ENCODE data around the gene TCF3.

The TCF3 gene

GRCh38 chr19:1633269-1633826, 19.1 kb downstream of the TCF3 start:
- Histone ChIP-seq H3K27me3 (ENCODE audit: control insufficient read depth, insufficient read depth, low read length) (no peaks in the 10 kb centered on the region), H3K4me3 (ENCODE audit: low read length) (no peak overlapping the region), H3K36me3 (ENCODE audit: control insufficient read depth, low read depth, low read length) (peaks cover 42% of the 10 kb centered on the region), H3K27ac (ENCODE audit: low read length) (no peak overlapping the region), H3K9ac (ENCODE audit: low read length) (no peak overlapping the region), H3K9me3 (ENCODE audit: control insufficient read depth, low read depth, low read length) (no peaks in the 10 kb centered on the region), H3K4me1 (ENCODE audit: control insufficient read depth, low read depth, low read length) (no peaks in the 10 kb centered on the region)

GRCh38 chr19:1632462-1633268, 19.8 kb downstream of the TCF3 start:
- no peak overlapping the region for H3K27ac ChIP-seq (ENCODE audit: low read length)
- no peaks in the 10 kb centered on the region for H3K9me3 ChIP-seq (ENCODE audit: control insufficient read depth, low read depth, low read length)
- no peaks in the 10 kb centered on the region for H3K4me1 ChIP-seq (ENCODE audit: control insufficient read depth, low read depth, low read length)
- no peaks in the 10 kb centered on the region for H3K27me3 ChIP-seq (ENCODE audit: control insufficient read depth, insufficient read depth, low read length)
- peaks cover 37% of the 10 kb centered on the region for H3K36me3 ChIP-seq (ENCODE audit: control insufficient read depth, low read depth, low read length)
- H3K4me3 ChIP-seq (ENCODE audit: low read length), result no peak overlapping the region
- H3K9ac ChIP-seq (ENCODE audit: low read length), result no peak overlapping the region

- H3K4me1 ChIP-seq (ENCODE audit: control insufficient read depth, low read depth, low read length), result no peaks in the 10 kb centered on the region
- H3K9ac ChIP-seq (ENCODE audit: low read length), result no peak overlapping the region
- H3K27me3 ChIP-seq (ENCODE audit: control insufficient read depth, insufficient read depth, low read length), result no peaks in the 10 kb centered on the region
- peaks cover 32% of the 10 kb centered on the region for H3K36me3 ChIP-seq (ENCODE audit: control insufficient read depth, low read depth, low read length)
- H3K4me3 ChIP-seq (ENCODE audit: low read length), result no peak overlapping the region
- no peaks in the 10 kb centered on the region for H3K9me3 ChIP-seq (ENCODE audit: control insufficient read depth, low read depth, low read length)
- no peak overlapping the region for H3K27ac ChIP-seq (ENCODE audit: low read length)
Observed at GRCh38 chr19:1631557-1632100, 20.8 kb downstream of the TCF3 start.

GRCh38 chr19:1630811-1631210, 21.6 kb downstream of the TCF3 start:
- no peaks in the 10 kb centered on the region for H3K27me3 ChIP-seq (ENCODE audit: control insufficient read depth, insufficient read depth, low read length)
- peaks cover 35% of the 10 kb centered on the region for H3K36me3 ChIP-seq (ENCODE audit: control insufficient read depth, low read depth, low read length)
- H3K4me3 ChIP-seq (ENCODE audit: low read length), result no peak overlapping the region
- no peak overlapping the region for H3K9ac ChIP-seq (ENCODE audit: low read length)
- no peaks in the 10 kb centered on the region for H3K9me3 ChIP-seq (ENCODE audit: control insufficient read depth, low read depth, low read length)
- no peak overlapping the region for H3K27ac ChIP-seq (ENCODE audit: low read length)
- no peaks in the 10 kb centered on the region for H3K4me1 ChIP-seq (ENCODE audit: control insufficient read depth, low read depth, low read length)

- Histone ChIP-seq H3K27ac (ENCODE audit: low read length) (no peak overlapping the region), H3K4me3 (ENCODE audit: low read length) (no peak overlapping the region)
Observed at GRCh38 chr19:1630012-1630411, 22.4 kb downstream of the TCF3 start.

GRCh38 chr19:1629256-1629808, 23.1 kb downstream of the TCF3 start:
- Histone ChIP-seq H3K36me3 (ENCODE audit: control insufficient read depth, low read depth, low read length) (peaks cover 25% of the 10 kb centered on the region), H3K9ac (ENCODE audit: low read length) (no peak overlapping the region), H3K27me3 (ENCODE audit: control insufficient read depth, insufficient read depth, low read length) (no peaks in the 10 kb centered on the region), H3K27ac (ENCODE audit: low read length) (no peak overlapping the region), H3K4me3 (ENCODE audit: low read length) (no peak overlapping the region), H3K9me3 (ENCODE audit: control insufficient read depth, low read depth, low read length) (no peaks in the 10 kb centered on the region), H3K4me1 (ENCODE audit: control insufficient read depth, low read depth, low read length) (no peaks in the 10 kb centered on the region)

More at GRCh38 chr19:1630012-1630411, 22.4 kb downstream of the TCF3 start:
- Histone ChIP-seq H3K27me3 (ENCODE audit: control insufficient read depth, insufficient read depth, low read length) (no peaks in the 10 kb centered on the region), H3K9me3 (ENCODE audit: control insufficient read depth, low read depth, low read length) (no peaks in the 10 kb centered on the region), H3K9ac (ENCODE audit: low read length) (no peak overlapping the region), H3K4me1 (ENCODE audit: control insufficient read depth, low read depth, low read length) (no peaks in the 10 kb centered on the region), H3K36me3 (ENCODE audit: control insufficient read depth, low read depth, low read length) (peaks cover 30% of the 10 kb centered on the region)

- Histone ChIP-seq H3K36me3 (ENCODE audit: control insufficient read depth, low read depth, low read length) (peaks cover 32% of the 10 kb centered on the region), H3K4me1 (ENCODE audit: control insufficient read depth, low read depth, low read length) (no peaks in the 10 kb centered on the region), H3K27ac (ENCODE audit: low read length) (no peak overlapping the region), H3K27me3 (ENCODE audit: control insufficient read depth, insufficient read depth, low read length) (no peaks in the 10 kb centered on the region), H3K9me3 (ENCODE audit: control insufficient read depth, low read depth, low read length) (no peaks in the 10 kb centered on the region), H3K4me3 (ENCODE audit: low read length) (no peak overlapping the region), H3K9ac (ENCODE audit: low read length) (no peak overlapping the region)
Observed at GRCh38 chr19:1627194-1627593, 25.2 kb downstream of the TCF3 start.

GRCh38 chr19:1626417-1627010, 25.9 kb downstream of the TCF3 start:
- H3K36me3 ChIP-seq (ENCODE audit: control insufficient read depth, low read depth, low read length), result peaks cover 27% of the 10 kb centered on the region
- H3K9me3 ChIP-seq (ENCODE audit: control insufficient read depth, low read depth, low read length), result no peaks in the 10 kb centered on the region
- no peaks in the 10 kb centered on the region for H3K27me3 ChIP-seq (ENCODE audit: control insufficient read depth, insufficient read depth, low read length)
- H3K27ac ChIP-seq (ENCODE audit: low read length), result no peak overlapping the region
- no peaks in the 10 kb centered on the region for H3K4me1 ChIP-seq (ENCODE audit: control insufficient read depth, low read depth, low read length)
- no peak overlapping the region for H3K4me3 ChIP-seq (ENCODE audit: low read length)
- H3K9ac ChIP-seq (ENCODE audit: low read length), result no peak overlapping the region

- peaks cover 38% of the 10 kb centered on the region for H3K36me3 ChIP-seq (ENCODE audit: control insufficient read depth, low read depth, low read length)
- H3K9me3 ChIP-seq (ENCODE audit: control insufficient read depth, low read depth, low read length), result no peaks in the 10 kb centered on the region
- H3K4me3 ChIP-seq (ENCODE audit: low read length), result no peak overlapping the region
- no peak overlapping the region for H3K27ac ChIP-seq (ENCODE audit: low read length)
- H3K4me1 ChIP-seq (ENCODE audit: control insufficient read depth, low read depth, low read length), result no peaks in the 10 kb centered on the region
- no peaks in the 10 kb centered on the region for H3K27me3 ChIP-seq (ENCODE audit: control insufficient read depth, insufficient read depth, low read length)
- no peak overlapping the region for H3K9ac ChIP-seq (ENCODE audit: low read length)
Observed at GRCh38 chr19:1624458-1624857, 28.0 kb downstream of the TCF3 start.

GRCh38 chr19:1622541-1622940, 29.9 kb downstream of the TCF3 start:
- no peaks in the 10 kb centered on the region for H3K4me1 ChIP-seq (ENCODE audit: control insufficient read depth, low read depth, low read length)
- peaks cover 50% of the 10 kb centered on the region for H3K36me3 ChIP-seq (ENCODE audit: control insufficient read depth, low read depth, low read length)
- H3K27ac ChIP-seq (ENCODE audit: low read length), result no peak overlapping the region
- H3K9ac ChIP-seq (ENCODE audit: low read length), result no peak overlapping the region
- H3K27me3 ChIP-seq (ENCODE audit: control insufficient read depth, insufficient read depth, low read length), result no peaks in the 10 kb centered on the region
- H3K4me3 ChIP-seq (ENCODE audit: low read length), result no peak overlapping the region
- no peaks in the 10 kb centered on the region for H3K9me3 ChIP-seq (ENCODE audit: control insufficient read depth, low read depth, low read length)

GRCh38 chr19:1622007-1622406, 30.4 kb downstream of the TCF3 start:
- H3K27me3 ChIP-seq (ENCODE audit: control insufficient read depth, insufficient read depth, low read length), result no peaks in the 10 kb centered on the region
- H3K9ac ChIP-seq (ENCODE audit: low read length), result no peak overlapping the region
- H3K4me3 ChIP-seq (ENCODE audit: low read length), result no peak overlapping the region
- H3K36me3 ChIP-seq (ENCODE audit: control insufficient read depth, low read depth, low read length), result peaks cover 55% of the 10 kb centered on the region
- H3K27ac ChIP-seq (ENCODE audit: low read length), result no peak overlapping the region
- H3K9me3 ChIP-seq (ENCODE audit: control insufficient read depth, low read depth, low read length), result no peaks in the 10 kb centered on the region
- no peaks in the 10 kb centered on the region for H3K4me1 ChIP-seq (ENCODE audit: control insufficient read depth, low read depth, low read length)
